NCI-H1930 (cell line): ENCODE results near the gene DUSP15.
"Not testable (repeated sequence)": the region's sequence is repeated elsewhere in the genome, so short reads cannot be mapped to it uniquely, and the experiment has no call there.

Experiments
- DNase-seq, 2 experiments: peaks; one replicate each; lab custom pipeline; 2025; lab: John Stamatoyannopoulos, UW

DUSP15 gene

GRCh38 chr20:31822421-31823330 lies 47.7 kb downstream of the DUSP15 start:
- peak; percentile 34 to 64 for DNase-seq

GRCh38 chr20:31821427-31821826 lies 48.9 kb downstream of the DUSP15 start:
- DNase-seq = no peak

DNA sequence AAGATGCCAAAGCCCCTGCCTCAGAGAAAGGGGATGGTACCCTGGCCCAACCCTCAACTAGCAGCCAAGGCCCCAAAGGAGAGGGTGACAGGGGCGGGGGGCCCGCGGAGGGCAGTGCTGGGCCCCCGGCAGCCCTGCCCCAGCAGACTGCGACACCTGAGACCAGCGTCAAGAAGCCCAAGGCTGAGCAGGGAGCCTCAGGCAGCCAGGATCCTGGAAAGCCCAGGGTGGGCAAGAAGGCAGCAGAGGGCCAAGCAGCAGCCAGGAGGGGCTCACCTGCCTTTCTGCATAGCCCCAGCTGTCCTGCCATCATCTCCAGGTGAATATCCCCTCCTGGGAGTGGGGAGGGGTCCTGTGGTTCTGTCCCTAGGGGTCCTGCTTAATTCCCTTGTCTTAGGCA lies 50.1 kb downstream of the DUSP15 start:
- DNase-seq = no peak

DNA sequence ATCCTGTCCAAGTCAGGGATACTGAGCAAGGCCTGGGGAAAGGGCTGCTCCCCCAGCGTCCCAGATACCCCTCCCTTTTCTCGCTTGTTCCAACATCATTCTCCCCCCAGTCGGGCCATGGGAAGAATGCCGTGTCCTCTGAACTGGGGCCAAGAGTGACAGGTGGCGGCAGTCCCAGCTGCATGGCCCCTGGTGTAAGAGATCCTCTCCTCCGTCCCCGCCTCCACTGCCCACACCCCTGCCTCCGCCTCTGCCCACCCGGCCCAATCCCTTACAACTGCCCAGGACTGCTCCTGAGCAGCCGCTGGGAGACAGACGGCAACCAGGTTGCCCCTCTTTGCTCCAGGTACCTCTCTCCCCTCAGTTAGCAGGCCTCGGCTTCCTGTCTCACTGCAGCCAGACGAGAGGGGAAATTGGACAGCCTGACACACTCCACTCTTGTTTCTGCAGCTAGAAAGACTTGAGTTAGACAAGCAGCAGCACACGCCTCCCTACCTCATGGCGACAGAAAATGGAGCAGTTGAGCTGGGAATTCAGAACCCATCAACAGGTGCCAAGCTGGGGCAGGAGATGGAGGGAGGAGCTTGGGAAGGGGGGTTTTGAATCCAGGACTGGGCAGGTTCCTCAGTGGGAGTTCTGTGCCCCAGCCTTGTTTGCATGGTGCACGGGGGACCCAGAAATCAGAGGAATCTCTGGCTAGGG lies 51.1 kb downstream of the DUSP15 start, which contains the start of gene MYLK2:
TSS of gene MYLK2 (plus strand) at position 274 of the 702 bp plus-strand sequence. CDS start at position 499, 225 bp downstream.
- no peak for DNase-seq

GRCh38 chr20:31818376-31818908 lies 51.9 kb downstream of the DUSP15 start:
- DNase-seq = no peak

- DNase-seq = no peak
These were observed 52.9 kb downstream of the DUSP15 start for GRCh38 chr20:31817461-31817860.

DNA sequence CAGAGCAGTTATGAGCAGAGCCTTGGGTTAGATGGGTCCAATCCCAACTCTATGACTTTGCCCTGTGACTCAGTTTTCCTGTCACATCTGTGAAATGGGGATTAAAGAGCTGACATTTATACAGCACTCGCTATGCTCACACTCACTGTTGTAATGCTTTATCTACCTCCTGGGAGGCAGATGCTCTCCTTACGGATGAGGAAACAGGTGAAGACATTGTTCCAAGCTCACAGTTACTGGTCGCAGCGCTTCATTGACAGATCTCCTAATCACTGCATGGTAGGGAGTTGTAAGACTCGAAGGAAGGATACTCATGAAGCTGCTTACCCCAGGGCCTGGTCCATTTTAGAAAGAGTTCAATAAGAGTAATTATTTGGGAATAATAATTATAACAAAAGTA lies 54.1 kb downstream of the DUSP15 start:
- DNase-seq = no peak

DNA sequence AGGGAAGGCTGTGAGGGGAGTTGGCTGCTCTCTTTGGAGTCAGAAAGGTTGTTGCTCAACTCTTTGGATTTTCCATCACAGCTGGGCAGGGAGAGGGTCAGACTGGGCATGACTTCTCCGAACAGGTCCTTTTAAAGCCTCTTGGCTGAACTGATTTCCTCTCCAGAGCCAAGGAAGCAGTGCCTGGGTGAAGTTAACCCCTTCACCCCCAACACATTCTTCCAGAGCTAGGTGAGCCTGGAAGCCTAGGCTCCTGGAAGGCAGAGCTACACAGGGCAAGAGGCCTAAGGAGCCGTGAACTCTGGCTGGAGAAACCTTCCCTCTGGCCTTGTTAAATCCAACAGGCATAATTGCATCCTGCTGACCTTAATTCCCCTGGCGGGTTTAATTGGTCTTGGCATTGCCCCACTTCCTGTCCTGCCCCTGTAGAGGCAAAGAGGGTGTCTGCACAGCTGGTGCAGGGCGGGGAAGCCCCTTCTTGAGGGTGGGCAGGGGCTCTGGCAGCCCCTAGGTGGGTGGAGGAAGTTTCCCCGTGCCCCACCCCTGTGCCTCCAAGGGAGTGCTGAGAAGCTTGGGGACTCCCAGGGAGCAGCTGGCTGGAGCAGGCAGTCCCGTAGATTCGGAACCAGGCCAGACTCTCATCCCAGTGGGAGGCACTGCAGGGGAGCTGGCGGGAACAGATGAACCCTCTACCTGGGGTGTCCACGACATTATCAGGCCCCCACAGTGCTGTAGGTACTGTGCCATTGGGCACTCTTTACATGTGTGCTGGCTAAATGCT lies 54.7 kb downstream of the DUSP15 start:
- DNase-seq = no peak

DNA sequence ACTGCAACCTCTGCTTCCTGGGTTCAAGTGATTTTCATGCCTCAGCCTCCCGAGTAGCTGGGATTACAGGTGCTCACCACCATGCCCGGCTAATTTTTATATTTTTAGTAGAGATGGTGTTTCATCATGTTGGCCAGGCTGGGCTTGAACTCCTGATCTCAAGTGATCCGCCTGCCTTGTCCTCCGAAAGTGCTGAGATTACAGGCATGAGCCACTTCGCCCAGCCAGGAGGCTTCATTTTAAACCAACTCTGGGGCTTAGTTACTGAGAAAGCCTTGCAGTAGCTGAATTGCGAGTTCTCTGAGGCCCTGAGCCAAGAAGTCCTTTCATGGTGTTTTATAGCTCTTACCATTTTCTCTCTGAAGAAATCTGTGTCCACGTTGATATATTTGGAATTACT lies 56.2 kb downstream of the DUSP15 start:
- not testable (repeated sequence) for DNase-seq

- no peak for DNase-seq
These were observed 56.7 kb downstream of the DUSP15 start for GRCh38 chr20:31813611-31814010.

- no peak for DNase-seq
These were observed 58.3 kb downstream of the DUSP15 start for GRCh38 chr20:31811796-31812728.

DNA sequence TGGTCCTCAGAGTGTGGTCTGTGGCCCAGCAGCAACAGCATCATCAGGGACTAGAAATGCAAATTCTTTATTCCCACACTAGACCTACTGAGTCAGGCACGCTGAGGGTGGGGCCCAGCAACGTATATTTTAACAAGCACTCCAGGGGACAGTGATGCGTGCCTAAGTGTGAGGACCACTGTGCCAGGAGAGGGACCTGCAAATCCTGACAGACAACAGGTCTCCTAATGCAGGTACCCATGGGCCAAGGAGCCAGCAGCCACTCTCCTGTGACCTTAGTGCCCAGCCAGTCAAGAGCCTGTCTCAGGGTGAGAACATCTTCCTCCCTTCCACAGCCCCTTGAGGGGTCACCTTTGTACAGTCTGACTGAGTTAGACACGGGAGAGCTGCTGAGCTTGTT lies 59.1 kb downstream of the DUSP15 start:
- DNase-seq = no peak
